Measurements from ENCODE around the gene C10orf90.

The C10orf90 gene

DNA sequence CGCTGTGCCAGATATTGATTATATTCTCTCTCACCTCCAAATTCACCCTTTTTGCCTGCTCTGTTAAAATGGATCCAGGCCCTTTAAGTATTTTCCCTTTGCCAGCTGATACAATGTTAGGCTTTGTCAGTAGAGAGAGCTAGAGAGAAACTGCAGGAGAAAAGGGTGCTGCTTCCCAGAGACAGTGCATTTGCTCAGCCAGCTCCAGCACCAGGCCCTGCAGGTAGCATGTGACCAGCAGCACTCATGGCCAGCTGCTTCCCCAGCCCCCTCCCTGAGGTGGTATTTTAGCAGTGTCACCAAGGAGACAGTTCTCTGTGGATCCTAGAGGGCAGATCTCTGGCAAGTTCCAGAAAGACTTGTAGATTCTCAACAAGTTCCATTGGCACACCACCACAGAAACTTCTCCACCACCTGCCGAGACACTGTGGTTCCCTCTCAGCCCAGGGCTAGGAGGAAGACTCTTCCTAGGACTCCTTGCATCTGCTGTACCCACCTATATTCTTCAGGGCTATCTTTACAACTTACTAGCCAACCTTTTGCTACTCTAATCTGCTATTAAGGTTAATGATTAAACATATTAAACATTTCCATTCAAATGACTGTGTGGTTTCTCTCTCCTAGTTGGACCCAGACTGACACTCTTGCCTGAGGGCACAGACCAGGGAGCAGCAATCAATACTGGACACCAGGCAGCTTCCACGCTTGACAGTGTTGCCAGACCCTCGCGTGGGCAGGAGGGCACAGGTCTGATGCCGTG is 246.6 kb downstream of the C10orf90 start:
- no peak for DNase-seq (ENCODE audit: low read depth in 2 of 2)

DNA sequence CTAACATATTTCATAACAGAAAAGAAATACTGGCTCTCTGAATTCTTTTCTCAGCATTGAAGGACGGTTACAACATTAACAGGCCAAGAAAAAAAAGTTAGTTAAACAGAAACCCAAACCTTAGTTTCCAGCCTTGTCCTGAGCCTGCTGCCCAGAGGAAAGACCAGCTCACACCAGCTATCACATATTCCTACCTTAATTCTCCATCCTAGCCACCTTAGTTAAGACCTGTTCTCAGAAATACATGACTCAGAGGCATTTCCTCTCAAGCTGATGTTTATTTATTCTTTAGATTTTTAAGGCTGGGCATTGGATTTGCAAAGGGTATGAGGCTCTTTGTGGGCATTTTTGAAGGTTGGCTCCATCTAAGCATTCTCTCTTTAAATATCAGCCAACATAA is 247.9 kb downstream of the C10orf90 start:
- no peak for DNase-seq (ENCODE audit: low read depth in 2 of 2)

DNA sequence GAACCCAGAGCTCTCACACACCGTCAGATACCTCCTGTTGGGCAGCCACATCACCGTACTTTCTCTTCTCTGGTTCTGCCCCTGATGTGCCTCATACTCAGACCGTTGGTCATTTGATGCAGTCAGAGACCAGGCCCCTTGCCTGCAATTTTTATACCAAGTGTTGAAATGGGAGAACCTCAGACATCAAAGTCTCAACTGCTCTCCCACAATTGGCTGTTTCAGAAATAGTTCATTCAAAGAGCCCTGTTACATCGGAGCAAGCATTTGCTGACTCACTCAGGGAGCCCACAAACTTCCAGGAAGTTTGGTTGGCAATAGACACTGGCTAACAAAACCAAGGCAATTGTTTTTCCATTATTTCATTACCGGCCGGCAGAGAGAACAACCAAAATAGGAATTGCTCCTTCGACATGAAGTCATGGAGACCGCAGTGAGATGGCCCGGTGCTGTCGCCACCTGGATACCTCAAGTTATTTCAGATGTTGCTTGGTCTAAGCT is 248.7 kb downstream of the C10orf90 start:
- no peak for DNase-seq (ENCODE audit: low read depth in 2 of 2)

DNA sequence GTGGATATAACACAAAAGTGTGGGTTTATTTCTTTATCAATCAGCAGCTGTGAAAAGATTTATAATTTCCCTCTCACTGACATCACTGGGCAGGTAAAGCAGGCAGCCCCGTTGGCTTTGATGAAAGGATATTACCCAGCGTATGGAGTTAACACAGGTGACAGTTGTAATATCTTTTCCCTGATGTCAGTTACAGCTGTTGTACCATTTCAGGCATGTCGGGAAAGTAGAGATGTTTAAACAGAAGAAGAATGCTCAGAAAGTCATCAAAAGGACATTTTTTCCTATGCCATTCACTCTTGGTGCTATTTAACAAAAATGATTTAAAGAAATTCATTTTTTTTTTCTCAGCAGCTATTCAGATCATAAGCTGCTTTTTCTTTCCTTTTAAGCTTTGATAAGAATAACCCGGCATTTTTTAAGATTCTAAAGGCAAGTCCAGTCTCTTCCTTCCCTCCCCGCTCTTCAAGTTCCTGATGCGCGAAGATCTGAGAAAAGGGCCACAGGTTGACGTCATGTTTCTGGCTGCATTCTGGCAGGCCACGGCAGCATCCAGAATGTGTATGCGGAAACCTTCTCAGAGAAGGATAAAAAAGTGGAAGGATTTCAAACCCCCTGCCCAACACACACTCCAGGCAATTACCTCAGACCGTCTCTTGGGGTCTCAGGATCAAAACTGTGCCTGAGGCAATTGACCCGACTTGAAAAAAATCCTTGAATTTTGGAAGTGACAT is 249.8 kb downstream of the C10orf90 start:
- no peak for DNase-seq (ENCODE audit: low read depth in 2 of 2)

DNA sequence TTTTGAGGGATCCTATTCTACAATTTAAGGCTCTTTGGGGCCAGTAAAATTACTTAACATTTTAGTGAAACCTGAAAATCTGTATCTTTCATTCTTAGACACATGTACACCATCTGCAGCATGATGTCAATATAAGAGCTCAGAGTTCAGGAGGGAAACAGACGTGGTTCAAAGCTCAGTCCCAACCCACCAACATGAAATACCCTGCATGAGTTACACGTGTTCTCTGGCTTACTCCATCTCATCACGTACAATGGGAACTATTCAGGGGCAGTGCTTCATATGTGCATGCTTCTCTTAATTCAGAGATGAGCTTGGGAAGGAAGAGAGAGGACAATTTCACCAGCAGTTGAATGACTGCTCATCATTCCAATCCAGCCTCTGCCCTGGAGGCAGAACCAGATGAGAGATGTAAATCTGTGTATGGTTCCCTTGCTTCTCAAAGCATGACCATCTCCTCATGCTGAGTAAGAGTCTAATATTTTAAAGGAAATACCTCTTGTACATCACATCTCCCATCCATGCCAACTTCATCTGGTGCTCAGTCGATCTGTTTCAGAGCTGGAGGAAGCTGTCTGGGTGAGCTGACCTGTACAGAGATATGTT is 253.2 kb downstream of the C10orf90 start:
- no peak for DNase-seq (ENCODE audit: low read depth in 2 of 2)

DNA sequence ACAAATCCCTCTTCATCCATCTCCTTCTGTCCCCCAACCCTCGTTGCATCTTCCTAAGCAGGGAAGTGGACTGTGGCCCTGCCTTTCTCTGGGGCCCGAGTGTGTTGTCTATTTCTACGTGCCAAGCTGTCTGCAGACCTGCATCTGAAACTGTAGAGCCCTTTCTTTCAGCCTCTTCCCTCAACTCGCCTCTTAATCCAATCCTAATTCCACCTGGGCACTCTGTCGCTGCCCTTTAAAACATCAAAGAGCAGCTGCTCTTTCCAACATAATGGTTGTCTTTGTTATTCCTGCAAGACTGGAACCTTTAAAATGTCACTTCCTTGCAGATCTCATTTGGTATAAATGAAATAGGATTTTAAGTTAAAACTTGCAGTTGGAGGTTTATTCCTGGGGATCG is 260.7 kb downstream of the C10orf90 start:
- no peak for DNase-seq (ENCODE audit: low read depth in 2 of 2)

DNA sequence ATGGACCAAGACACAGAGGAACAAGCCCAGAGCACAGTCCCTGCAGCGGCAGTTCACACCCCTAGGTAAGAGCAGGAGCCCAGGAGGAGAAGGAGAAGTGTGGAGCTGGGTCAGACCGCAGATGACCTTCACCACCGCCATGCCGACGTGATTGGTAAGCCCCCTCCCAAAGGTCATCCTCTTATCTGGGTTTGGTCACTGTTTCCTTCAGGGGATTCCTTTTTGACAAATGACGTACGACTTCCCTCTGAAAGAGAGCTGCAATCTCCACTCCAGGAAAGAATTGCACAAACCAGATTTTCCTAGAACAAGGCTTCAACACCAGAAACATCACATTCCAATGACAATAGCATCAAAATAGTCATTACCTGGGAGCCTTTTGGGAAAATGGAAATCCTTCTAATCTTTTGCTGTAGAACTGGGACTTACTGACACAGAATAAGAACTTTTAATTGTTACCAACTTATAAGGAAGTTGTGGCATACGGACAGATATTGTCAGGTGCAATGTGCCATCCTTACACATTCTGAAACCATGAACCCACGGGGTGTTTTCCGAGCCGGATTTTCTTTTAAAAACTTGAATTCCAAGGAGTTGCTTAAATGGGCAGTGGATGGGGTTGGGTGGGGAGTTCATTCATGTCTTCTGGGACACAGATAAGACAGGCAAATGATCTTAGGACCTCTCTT is 261.4 kb downstream of the C10orf90 start:
- DNase-seq (ENCODE audit: low read depth in 2 of 2) = no peak

DNA sequence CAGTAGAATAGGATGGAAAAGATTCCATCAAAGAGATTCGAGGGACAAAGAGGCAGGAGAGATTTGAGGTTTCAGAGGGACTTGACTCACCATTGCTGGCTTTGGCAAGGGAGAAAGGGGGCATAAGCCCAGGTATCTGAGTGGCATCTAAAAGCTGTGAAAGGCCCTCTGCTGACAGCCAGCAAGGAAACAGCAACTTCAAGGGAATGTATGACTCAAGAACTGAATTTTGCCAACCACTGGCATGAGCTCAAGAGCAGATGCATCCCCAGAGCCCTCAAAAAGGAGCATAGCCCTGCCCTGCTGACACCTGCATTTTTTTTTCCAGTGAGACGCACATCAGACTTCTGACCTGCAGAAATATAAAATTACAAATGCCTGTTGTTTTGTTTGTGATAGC is 262.7 kb downstream of the C10orf90 start:
- DNase-seq (ENCODE audit: low read depth in 2 of 2) = no peak

DNA sequence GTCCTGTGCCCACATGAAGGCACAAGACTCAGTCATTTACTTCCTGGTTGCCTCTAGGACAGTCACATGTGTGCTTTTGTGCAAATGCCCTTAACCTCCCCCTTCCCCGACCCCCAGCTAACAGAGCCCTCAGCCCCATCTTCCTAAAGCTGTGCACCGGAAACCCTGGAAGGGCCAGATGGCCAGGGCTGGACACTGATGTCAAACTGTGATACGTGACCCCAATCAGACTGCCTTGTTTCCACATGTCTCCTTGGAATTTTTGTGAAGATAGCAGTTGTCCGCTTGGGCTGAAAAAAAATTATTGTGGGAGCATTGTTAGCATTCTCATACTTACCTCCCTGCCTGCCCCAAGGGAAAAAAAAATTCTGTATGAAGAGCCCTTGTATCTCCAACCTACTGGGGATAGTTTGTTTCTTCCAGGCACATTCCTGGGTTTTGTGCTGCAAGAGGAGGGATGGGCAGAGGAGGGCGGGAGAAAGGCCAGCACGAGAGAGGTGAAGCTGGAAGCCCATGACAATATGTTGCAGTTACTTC is 265.2 kb downstream of the C10orf90 start:
- DNase-seq (ENCODE audit: low read depth in 2 of 2) = no peak

DNA sequence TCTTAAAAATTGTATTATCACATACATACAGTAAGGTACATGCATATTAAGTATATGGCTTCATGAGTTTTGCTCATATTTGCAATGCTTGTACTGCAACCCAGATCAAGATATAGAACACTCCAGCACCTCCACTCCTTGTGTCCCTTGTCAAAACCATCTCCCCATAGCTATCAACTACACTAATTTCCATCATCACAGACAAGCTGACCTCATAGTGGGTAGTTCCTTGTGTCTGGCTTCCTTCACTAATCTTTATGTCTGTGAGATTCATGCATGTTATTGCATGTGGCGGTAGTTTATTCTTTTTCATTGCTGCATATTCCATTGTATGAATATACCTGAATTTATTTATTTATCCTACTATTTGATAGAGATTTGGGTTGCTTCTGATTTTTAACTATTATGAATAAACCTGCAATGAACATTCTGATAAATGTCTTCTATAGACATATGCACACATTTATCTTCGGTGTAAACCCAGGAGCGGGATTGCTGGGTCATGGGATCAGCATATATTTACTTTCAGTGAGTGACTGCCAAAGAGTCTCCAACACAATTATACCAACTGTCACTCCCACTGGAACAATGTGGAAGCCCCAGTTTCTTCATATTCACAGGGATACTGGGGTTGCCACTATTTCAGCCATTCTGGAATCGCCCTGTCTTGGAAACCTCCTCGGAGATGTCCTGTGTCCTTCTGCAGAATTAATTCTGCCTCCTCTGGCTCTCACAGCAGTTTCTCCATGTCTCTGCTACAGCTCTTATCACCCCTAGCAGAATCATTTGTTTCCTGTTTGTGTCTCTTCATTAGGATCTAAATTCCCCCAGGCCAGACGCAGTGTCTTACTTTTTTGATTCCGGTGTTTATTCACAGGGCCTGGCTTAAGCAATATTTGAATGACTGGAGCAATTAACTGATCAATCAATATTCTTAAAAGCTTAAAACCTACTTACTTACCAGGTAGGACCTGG is 267.5 kb downstream of the C10orf90 start:
- no peak for DNase-seq (ENCODE audit: low read depth in 2 of 2)

DNA sequence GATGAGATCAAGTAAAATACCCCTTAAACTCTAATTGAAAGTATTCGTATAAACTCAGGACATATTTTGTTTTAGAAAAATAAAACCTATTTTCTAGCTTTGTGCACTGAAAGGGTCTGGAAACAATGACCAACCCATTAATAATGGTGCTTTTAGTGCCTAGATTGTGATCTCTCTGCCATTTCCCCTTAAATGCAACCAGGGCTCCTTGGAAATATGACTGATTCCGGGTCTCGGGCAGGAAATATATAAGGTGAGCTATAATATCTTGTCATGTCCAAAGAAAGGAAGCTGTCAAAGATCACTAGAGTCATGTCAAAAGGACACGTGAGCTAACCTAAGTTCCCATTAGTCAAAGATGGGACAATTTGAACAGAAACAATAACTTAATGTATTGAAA is 269.9 kb downstream of the C10orf90 start:
- no peak for DNase-seq (ENCODE audit: low read depth in 2 of 2)

DNA sequence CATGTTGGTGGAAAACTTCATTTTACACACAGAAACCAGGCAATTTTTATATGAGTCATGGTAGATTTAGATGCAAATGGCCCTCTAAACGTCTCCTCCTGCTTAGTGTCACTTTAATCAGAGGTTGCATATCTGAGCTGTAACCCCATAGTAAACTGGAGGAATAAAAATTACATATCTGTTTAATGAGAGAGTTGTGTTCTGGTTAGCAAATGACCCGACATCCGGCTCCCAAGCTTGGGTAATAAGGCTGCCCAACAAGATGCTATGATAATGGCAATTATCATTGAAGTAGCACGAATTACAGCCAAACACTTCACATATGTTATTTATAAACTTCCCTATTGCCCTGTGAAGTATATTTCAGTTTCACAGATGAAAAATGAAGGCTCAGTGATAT is 271.6 kb downstream of the C10orf90 start:
- DNase-seq (ENCODE audit: low read depth in 2 of 2) = no peak

DNA sequence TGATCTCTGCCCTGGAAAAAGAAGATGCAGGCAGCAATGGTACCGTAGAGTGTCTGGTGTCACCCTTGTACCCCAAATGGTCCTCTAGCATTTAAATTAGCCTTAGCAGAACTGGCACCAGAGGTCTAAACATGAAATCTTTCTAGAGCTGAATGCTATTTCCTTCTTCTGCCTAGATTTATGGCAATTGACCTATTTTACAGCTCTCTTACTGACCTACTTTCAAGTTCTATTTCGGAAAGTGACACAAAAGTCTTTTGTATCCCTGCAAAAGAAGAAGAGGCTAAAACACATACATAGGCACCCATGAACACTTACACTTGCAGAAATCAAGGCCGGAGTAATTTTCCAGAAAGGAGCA is 272.1 kb downstream of the C10orf90 start:
- no peak for DNase-seq (ENCODE audit: low read depth in 2 of 2)

DNA sequence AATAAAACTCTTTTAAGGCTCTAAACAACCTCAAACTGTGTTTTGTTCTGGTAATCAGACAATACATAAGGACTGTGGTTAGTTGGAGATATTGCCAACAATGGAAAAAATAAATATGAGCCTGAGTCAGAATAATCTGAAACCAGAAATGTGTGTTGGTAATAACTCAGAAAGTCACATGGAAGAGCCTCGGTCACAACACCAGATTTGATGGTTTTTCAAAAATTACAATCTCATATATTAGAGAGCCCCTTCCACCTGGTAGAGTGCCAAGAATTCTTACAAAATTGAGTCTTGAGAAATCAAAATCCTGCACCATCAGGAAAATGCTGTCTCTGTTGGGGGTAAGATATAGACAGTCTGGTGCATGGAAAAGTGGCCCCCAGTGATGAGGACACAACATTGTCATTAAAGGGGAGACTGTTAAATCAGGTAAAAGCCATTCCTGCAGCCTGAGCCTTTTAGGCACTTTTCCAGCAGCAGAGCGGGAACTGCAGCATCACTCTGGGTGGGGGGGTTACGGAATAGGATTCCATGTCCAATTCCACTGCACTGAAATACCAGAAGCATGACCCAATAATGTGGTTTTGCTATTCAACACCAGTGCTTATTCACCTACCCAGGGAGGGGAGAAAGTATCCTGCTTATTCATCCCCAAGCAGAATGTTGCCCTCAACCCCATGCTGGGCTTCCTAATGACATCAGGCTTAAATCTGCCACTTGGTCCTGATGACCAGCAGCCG is 272.7 kb downstream of the C10orf90 start:
- no peak for DNase-seq (ENCODE audit: low read depth in 2 of 2)

DNA sequence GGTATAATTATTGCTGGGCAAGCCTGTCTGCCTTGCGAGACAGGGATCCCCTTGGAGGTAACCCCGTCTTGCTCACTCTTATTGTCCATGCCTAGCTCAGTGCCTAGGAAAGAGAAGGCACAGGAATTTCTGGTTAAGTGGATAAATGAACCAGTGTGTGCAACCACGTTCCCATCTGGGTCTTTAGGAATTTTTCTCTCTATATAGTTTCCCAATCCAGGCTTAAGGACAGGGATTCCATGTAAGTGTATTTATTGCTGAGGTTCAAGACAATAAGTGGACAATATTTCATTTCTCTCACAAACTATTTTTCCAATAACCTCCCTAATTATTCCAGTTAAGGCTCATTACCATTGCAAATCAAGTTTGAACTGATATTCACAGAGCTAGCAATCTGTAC is 273.3 kb downstream of the C10orf90 start:
- no peak for DNase-seq (ENCODE audit: low read depth in 2 of 2)

DNA sequence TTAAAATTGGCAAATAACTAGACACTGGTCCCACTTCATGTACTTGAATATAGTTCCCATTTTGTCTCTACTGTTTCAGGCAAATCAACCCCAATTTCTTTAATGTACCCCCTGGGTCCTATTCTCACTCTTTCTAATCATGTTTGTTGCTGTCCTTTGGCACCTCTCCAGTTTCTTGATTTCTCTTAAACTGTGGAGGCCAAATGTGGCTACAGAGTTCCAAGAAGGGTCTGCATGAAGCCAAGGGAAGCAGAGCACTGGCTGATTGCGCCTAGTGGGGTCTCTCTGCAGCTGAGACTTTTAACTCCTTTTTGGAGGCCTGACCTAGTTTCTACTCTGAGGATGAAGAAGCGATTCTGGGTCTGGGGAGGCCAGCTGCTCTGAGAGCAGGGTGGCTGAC is 275.5 kb downstream of the C10orf90 start:
- no peak for DNase-seq (ENCODE audit: low read depth in 2 of 2)

DNA sequence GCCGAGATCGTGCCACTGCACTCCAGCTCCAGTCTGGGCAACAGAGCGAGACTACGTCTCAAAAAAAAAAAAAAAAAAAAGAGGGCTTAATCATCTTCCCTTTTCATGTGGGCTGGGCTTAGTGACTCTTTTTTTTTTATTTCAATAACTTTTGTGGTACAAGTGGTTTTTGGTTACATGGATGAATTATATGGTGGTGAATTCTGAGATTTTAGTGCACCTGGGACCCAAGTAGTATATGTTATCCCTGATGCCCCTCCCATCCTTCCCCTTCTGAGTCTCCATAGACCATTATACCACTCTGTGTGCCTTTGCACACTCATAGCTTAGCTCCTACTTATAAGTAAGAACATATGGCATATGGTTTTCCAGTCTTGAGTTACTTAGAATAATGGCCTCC is 277.4 kb downstream of the C10orf90 start:
- DNase-seq (ENCODE audit: low read depth in 2 of 2) = no peak

DNA sequence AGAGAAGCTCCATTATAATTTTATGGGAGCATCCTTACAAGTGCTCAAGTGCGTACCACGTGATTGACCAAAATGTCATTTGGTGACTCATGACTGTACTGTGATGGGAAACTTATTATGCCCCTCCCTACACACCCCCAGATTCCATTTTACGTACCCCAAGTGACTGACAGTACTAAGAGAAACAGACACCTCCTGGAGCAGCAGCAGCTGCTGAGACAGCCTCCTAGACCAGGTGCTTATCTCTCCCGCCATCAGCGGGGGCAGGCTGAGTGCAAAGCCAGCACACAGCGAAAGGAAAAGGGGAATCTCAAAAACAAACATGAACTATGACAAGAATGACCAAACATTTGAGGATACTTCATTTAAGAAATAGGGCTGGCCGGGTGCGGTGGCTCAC is 278.0 kb downstream of the C10orf90 start:
- DNase-seq (ENCODE audit: low read depth in 2 of 2) = no peak

DNA sequence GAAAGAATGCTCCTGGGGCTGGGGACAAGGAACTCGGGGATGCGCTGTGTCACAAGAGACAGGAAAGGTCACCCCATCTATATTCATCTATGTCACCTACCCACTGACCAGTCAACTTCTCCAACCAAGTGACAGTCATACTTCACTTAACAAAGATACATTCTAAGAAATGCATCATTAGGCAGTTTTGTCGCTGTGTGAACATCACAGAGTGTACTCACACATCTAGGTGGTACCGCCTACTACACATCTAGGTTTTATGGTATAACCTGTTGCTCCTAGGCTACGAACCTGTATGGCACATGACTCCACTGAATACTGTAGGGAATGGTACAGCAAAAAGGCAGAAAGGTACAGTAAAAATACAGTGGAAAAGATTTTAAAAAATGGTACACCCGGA is 278.4 kb downstream of the C10orf90 start:
- DNase-seq (ENCODE audit: low read depth in 2 of 2) = no peak

DNA sequence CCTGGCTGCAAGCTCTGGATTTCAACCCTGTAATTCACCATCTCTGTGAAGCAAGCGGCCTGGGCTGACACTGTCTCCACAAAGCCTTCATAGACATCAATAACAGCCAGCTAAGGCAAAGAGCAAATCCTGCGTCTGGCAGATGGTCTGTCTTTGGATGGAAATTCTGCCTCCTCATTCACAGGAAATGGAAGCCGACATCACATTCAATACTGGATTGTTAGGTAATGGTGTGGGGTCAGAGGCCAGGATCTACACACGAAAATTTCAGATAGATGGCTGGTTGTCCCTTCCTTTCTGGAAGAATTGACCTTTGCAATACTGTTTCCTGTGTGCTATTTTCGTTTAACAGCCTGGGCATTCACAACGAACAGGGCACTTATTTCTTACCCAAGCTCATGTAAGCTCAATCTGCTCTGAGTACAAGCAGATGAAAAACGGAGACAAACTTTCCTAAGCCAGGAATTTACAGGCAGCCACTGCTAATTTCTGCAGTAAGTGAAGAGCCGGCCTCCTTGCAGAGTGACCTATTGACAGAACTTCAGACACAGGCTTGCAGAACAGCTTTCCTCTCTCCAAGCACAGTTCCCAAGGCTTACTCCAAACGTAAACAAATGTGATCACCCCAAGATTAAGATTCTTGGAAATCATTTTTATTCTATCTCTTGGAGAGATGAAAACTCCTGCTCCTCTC is 279.2 kb downstream of the C10orf90 start:
- DNase-seq (ENCODE audit: low read depth in 2 of 2) = no peak

Measured in stimulated activated CD8-positive, alpha-beta memory T cell treated with anti-CD3 and anti-CD28 coated beads, Interleukin-7, amount 100 ng/mL, for 4 hours (primary cell).